ENCODE measurements around the gene OCRL. TPM values are rescaled to one million over a fixed set of nuclear protein-coding genes. Genes with fewer than 3 reads are reported as not detected.

The OCRL gene
- total and polyA plus RNA-seq, 2 donors (not counting 1 experiment from before 2014, with no cell fraction given) = 4.6 to 10.6 TPM

DNA sequence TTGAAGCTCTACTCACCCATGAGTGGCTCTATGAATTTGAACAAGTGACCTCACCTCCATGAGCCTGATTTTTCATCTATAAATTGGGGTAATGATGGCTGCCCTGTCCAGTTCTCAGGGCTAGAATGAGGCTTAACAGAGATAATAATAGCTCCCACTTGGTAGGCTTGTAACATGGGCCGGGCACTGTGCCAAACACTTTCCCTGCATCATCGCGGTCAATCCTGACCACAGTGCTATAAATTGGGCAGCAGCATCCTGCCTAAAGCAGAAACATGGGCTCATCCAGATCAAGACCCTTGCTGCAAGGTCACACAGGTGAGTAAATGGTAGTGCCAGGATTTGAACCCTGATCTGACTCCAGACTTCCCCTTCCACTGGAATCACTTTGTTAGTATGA is 101.9 kb downstream of the OCRL start:
- no peaks in the 10 kb centered on the region for H3K9me3 Mint-ChIP-seq (ENCODE audit: insufficient read depth)
- H2AFZ ChIP-seq (ENCODE audit: insufficient read depth, low read depth, low read length, poor library complexity, severe bottlenecking) = no peak overlapping the region
- TF ChIP-seq, protein P1, sequence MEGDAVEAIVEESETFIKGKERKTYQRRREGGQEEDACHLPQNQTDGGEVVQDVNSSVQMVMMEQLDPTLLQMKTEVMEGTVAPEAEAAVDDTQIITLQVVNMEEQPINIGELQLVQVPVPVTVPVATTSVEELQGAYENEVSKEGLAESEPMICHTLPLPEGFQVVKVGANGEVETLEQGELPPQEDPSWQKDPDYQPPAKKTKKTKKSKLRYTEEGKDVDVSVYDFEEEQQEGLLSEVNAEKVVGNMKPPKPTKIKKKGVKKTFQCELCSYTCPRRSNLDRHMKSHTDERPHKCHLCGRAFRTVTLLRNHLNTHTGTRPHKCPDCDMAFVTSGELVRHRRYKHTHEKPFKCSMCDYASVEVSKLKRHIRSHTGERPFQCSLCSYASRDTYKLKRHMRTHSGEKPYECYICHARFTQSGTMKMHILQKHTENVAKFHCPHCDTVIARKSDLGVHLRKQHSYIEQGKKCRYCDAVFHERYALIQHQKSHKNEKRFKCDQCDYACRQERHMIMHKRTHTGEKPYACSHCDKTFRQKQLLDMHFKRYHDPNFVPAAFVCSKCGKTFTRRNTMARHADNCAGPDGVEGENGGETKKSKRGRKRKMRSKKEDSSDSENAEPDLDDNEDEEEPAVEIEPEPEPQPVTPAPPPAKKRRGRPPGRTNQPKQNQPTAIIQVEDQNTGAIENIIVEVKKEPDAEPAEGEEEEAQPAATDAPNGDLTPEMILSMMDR (IDR thresholded peaks at IDR 0.05) = no peak
- no peaks in the 10 kb centered on the region for H3K27me3 ChIP-seq (replicated peaks in 1 of 4; ENCODE audit: control extremely low read depth in 1 of 4, control insufficient read depth in 3 of 4, insufficient read depth in 4 of 4, low read length in 3 of 4)
- H3K4me3 Mint-ChIP-seq = no peak overlapping the region
- H3K4me2 ChIP-seq (replicated peaks; ENCODE audit: low read depth, low read length, poor library complexity, severe bottlenecking) = no peak overlapping the region
- H3K4me3 ChIP-seq (ENCODE audit: control extremely low read depth in 1 of 5, extremely low read depth in 1 of 5, insufficient read depth in 1 of 5, low read depth in 2 of 5, low read length in 4 of 5) = no peak overlapping the region
- no peaks in the 10 kb centered on the region for H3K36me3 ChIP-seq (replicated peaks in 1 of 2; ENCODE audit: control extremely low read depth in 1 of 2, control insufficient read depth in 1 of 2, extremely low read depth in 1 of 2, insufficient read depth in 2 of 2, low read length in 1 of 2)
- H3K79me2 ChIP-seq (ENCODE audit: control insufficient read depth, insufficient read depth, low read length) = no peaks in the 10 kb centered on the region
- peaks cover 2% of the 10 kb centered on the region for H3K4me1 Mint-ChIP-seq
- no peak for ATAC-seq (ENCODE audit: low read depth)
- WGBS (ENCODE audit: insufficient coverage) = 62% methylated on average over 3 of the region's 3 CpGs
- H3K4me1 ChIP-seq (ENCODE audit: control insufficient read depth in 2 of 2, insufficient read depth in 2 of 2, low read length in 2 of 2) = peaks cover 0 to 5% of the 10 kb centered on the region in 2 donors
- no peaks in the 10 kb centered on the region for H3K27me3 Mint-ChIP-seq
- no peaks in the 10 kb centered on the region for H4K20me1 ChIP-seq (ENCODE audit: control insufficient read depth, insufficient read depth, low read length, poor library complexity, severe bottlenecking)
- DNase-seq = no peak
- intact Hi-C loops (cut with micrococcal nuclease) = no loop called here
- H3K9me3 ChIP-seq (ENCODE audit: control extremely low read depth in 1 of 3, control insufficient read depth in 2 of 3, insufficient read depth in 1 of 3, low read length in 2 of 3) = peaks cover 0 to 5% (median 0%) of the 10 kb centered on the region in 3 donors
- POLR2A ChIA-PET = no interaction called here
- CTCF ChIA-PET = interaction anchor here (7.5 kb wide), 1 partner anchor 183 kb away, joined by 73 read pairs; no protein-coding TSS in a partner anchor
- no peak overlapping the region for H3K27ac Mint-ChIP-seq
- H3K27ac ChIP-seq (ENCODE audit: low read length in 2 of 2) = no peak overlapping the region
- no peak overlapping the region for H3K9ac ChIP-seq (ENCODE audit: low read length)

Small RNA genes lying within 50 kb of the gene (small RNA-seq; reads per million reads assigned to genes)
- not detected for gene RF01169 (ENCODE audit: insufficient read length, low read depth, low replicate concordance)

Other genes with a start within 250 kb of the OCRL start
- 0.39 and 0.73 TPM in 2 replicates for gene SMARCA1, start 16.8 kb upstream of the OCRL start, total RNA-seq
- 0.07 and 0.12 TPM in 2 replicates for gene SMARCA1, start 16.8 kb upstream of the OCRL start, polyA plus RNA-seq
- not detected in 2 replicates for gene APLN, start 114.7 kb downstream of the OCRL start, total RNA-seq
- gene APLN, start 114.7 kb downstream of the OCRL start, polyA plus RNA-seq = not detected in 2 replicates
- gene XPNPEP2, start 198.7 kb downstream of the OCRL start, total RNA-seq = 0.29 TPM in 1 of 2 replicates, not detected in the other
- 0.14 and 0.31 TPM in 2 replicates for gene XPNPEP2, start 198.7 kb downstream of the OCRL start, polyA plus RNA-seq
- gene SASH3, start 239.7 kb downstream of the OCRL start, total RNA-seq = 240 and 264 TPM in 2 replicates
- gene SASH3, start 239.7 kb downstream of the OCRL start, polyA plus RNA-seq = 224 and 291 TPM in 2 replicates